22Rv1 (cell line): ENCODE data around the gene ESRRA.

Experiments
- ZFX ChIP-seq: fragments of 450-650 bp; IDR thresholded peaks from 2 replicates; pipeline ENCODE4 v1.6.1; 2017; ENCODE audit warnings: antibody characterized with exemption, borderline replicate concordance
- TF ChIP-seq, protein P1 (sequence below): fragments of 450-650 bp; IDR thresholded peaks from 2 replicates; pipeline ENCODE4 v1.5.1; 2017; ENCODE audit warnings: mild to moderate bottlenecking

DNA sequence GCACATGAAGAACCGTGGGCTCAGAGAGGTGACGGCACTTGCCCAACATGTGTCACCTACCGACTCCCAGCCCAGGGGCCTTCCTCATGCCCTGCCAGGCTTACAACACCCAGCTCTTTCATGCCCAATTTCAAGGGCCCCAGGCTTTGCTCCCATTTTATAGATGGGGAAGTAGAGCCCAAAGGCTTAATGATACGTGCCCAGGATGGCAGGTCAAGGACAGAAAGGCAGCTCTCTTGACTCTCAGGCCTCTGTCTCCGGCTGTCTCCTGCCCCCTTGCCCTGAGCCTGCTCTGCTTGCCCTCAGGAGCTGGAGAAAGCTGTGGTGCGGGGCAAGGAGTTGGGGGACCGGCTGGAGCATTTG is 43.7 kb downstream of the ESRRA start:
- TF ChIP-seq, protein P1, sequence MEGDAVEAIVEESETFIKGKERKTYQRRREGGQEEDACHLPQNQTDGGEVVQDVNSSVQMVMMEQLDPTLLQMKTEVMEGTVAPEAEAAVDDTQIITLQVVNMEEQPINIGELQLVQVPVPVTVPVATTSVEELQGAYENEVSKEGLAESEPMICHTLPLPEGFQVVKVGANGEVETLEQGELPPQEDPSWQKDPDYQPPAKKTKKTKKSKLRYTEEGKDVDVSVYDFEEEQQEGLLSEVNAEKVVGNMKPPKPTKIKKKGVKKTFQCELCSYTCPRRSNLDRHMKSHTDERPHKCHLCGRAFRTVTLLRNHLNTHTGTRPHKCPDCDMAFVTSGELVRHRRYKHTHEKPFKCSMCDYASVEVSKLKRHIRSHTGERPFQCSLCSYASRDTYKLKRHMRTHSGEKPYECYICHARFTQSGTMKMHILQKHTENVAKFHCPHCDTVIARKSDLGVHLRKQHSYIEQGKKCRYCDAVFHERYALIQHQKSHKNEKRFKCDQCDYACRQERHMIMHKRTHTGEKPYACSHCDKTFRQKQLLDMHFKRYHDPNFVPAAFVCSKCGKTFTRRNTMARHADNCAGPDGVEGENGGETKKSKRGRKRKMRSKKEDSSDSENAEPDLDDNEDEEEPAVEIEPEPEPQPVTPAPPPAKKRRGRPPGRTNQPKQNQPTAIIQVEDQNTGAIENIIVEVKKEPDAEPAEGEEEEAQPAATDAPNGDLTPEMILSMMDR = no peak
- no peak for TF ChIP-seq ZFX
